GM12865 (cell line): Measurements from ENCODE around the gene DAPK1.

Source experiments
- DNase-seq: peaks from one replicate; pipeline ENCODE4 v3.0.0; 2010; ENCODE audit warnings: low read depth
- H3K4me3 ChIP-seq: 2 replicates; pipeline ENCODE4 v1.5.1; 2011; ENCODE audit warnings: mild to moderate bottlenecking, low read depth, low read length, control low read depth
- CTCF ChIP-seq: IDR thresholded peaks from 2 replicates; pipeline ENCODE4 v1.5.1; 2011; ENCODE audit warnings: low read length, control low read depth, low read depth, inconsistent platforms; ENCODE audit not compliant: insufficient read depth; ENCODE audit errors: missing control alignments

Gene DAPK1

GRCh38 chr9:87607859-87608258, 110.2 kb downstream of the DAPK1 start:
- TF ChIP-seq CTCF: no peak

GRCh38 chr9:87609002-87609401, 111.3 kb downstream of the DAPK1 start:
- no peak overlapping the region for H3K4me3 ChIP-seq
- no peak for TF ChIP-seq CTCF
- DNase-seq: no peak

More at GRCh38 chr9:87607859-87608258, 110.2 kb downstream of the DAPK1 start:
- DNase-seq: no peak
- no peak overlapping the region for H3K4me3 ChIP-seq

DNA sequence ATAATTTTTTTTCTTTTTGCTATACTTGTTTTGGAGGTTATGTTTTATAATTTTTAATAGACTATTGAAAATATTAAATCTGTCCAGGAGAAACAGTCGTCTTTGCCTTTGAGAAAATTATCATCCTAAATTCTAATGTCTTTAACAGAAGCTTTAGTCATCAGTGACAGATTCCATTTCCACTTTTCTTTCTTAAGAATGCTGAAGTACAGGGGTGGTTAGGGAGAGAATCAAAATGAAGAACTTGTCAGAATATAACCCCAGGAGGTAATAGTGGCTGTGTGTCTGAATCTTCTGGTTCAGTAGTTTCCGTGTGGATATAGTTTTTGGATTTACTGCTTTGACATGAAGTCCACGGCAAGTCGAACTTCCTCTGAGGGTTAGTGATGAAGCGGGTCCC, 111.8 kb downstream of the DAPK1 start:
- H3K4me3 ChIP-seq: no peak overlapping the region
- DNase-seq: no peak
- TF ChIP-seq CTCF: no peak

DNA sequence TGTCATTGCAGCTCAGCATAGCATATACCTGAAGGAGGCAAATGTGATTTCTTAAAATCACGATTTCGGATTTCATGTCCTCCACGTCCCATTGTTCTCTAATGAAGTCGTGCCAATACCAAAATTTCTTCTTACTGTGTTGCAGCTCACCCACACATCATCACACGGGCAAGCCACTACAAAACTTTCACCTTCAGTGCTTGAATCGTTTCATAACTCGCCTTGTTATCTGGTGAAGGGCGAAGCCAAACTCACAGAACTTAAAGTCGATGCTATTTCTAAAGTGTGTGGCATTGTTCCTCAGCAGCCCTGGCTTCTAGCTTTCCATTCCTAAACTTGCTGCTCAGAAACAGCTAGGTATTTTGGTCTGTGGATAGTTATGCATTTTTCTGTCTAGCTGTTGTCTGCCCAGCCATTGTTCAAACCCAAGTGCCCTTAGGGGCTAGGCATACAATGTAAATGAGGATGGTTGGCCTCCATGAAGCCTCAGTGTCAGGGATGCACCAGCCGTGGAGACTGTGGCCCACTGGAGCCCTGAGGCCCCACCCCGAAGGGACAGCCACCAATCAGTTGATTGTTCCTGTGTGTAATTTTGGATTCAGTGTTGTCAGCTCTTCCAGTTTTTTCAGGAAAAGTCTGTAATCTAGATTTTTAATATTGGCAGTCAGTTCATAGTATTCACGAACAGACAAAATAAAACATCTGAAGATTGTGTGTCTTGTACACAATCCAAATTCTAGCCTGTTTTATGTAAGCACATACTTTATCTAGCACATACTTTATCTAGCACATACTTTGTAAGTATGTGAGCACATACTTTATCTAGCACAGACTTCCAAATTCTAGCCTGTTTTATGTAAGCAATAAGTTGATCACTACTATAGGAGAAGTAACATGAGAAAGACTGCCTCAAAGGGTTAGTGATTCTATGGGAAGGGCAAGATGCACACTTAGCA, 112.8 kb downstream of the DAPK1 start:
- DNase-seq: no peak
- no peak for TF ChIP-seq CTCF
- H3K4me3 ChIP-seq: no peak overlapping the region

- DNase-seq: no peak
- no peak for TF ChIP-seq CTCF
- H3K4me3 ChIP-seq: no peak overlapping the region
Measured at GRCh38 chr9:87611776-87612175, 114.1 kb downstream of the DAPK1 start.

DNA sequence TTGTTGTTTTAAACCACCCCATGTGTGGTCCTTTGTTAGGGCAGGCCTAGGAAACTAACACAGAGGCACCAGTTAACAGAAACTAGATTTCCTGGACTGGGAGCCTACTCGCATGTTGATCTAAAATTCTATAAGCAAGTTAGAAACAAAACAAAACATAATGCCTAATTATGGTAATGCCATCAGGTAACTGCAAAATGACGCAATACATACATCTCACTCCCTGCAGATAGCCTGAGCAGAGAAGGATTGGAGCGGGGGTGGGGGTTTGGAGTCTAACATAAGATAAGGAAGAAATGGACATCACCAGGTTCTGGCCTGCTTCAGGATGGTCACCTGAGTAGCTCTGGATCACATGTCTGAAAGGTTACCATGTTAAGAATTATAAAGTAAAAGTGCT, 114.9 kb downstream of the DAPK1 start:
- no peak for TF ChIP-seq CTCF
- H3K4me3 ChIP-seq: no peak overlapping the region
- DNase-seq: no peak
